Hepatocyte (in vitro differentiated cells): Measurements from ENCODE around the gene FAM240A.

ENCODE experiments used
- EZH2 ChIP-seq: fragments of 200-600 bp; sonication (generic); IDR thresholded peaks from 2 replicates; pipeline ENCODE4 v1.6.1; 2016; ENCODE audit warnings: antibody characterized with exemption, mild to moderate bottlenecking, borderline replicate concordance
- TF ChIP-seq, protein P1 (sequence below): fragments of 200-600 bp; sonication (generic); IDR thresholded peaks from 2 replicates; pipeline ENCODE4 v1.5.1; 2016; ENCODE audit warnings: antibody characterized with exemption, mild to moderate bottlenecking; ENCODE audit not compliant: poor library complexity

DNA sequence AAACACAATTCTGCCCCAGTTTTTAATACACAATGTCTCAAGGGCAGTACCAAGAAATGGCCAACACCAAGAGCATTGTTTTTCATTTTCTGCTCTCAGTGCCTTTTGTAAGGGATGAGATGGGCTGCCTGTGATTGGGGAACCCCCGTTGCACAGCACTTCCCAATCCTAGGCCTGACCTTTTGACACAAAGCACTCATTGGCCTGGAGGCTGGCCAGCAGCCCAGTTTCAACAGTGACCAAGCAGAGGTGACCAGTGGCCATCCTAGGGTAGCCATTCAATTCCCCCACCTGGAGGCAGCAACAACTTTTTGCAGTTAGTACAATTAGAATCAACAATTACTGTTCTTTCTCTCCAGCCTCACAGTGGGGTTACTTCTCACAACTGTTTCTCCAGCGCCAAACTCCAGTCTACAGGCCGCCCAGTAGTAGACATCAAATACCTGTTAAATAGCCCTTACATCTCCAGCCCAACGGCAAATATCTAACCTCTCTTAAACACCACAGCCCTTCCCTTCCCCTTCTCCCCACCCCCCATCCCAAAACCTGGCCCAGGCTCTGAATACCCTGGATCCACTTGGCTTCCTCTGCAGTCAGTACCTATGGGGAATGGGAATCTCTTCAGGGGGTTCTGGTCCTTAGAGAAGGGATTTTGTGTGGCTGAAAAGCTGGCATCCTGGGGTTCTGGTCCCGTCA, 37.3 kb upstream of the FAM240A start:
- TF ChIP-seq, protein P1, sequence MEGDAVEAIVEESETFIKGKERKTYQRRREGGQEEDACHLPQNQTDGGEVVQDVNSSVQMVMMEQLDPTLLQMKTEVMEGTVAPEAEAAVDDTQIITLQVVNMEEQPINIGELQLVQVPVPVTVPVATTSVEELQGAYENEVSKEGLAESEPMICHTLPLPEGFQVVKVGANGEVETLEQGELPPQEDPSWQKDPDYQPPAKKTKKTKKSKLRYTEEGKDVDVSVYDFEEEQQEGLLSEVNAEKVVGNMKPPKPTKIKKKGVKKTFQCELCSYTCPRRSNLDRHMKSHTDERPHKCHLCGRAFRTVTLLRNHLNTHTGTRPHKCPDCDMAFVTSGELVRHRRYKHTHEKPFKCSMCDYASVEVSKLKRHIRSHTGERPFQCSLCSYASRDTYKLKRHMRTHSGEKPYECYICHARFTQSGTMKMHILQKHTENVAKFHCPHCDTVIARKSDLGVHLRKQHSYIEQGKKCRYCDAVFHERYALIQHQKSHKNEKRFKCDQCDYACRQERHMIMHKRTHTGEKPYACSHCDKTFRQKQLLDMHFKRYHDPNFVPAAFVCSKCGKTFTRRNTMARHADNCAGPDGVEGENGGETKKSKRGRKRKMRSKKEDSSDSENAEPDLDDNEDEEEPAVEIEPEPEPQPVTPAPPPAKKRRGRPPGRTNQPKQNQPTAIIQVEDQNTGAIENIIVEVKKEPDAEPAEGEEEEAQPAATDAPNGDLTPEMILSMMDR, result no peak
- no peak for TF ChIP-seq EZH2
